Loucy (cell line): ENCODE results near the gene TCF15.

ENCODE experiments used
- H2AFZ ChIP-seq: fragments of 200-600 bp; sonication (generic); 2 replicates; pipeline ENCODE4 v1.6.0; 2016; ENCODE audit warnings: antibody characterized with exemption, mild to moderate bottlenecking, low read length, moderate library complexity
- H3F3A ChIP-seq: fragments of 200-600 bp; 2 replicates; pipeline ENCODE4 v1.6.0; 2016; ENCODE audit warnings: antibody characterized with exemption, low read depth, mild to moderate bottlenecking
- H3K27me3 ChIP-seq: fragments of 200-600 bp; sonication (generic); 2 replicates; pipeline ENCODE4 v1.6.1; 2014; ENCODE audit warnings: low read length, mild to moderate bottlenecking; ENCODE audit not compliant: insufficient read depth, poor library complexity, severe bottlenecking
- H3K36me3 ChIP-seq: fragments of 200-600 bp; sonication (generic); 2 replicates; pipeline ENCODE4 v1.6.1; 2016; ENCODE audit warnings: low read length; ENCODE audit not compliant: insufficient read depth
- H3K4me1 ChIP-seq: fragments of 200-600 bp; sonication (generic); 2 replicates; pipeline ENCODE4 v1.5.1; 2014; ENCODE audit warnings: low read length, mild to moderate bottlenecking; ENCODE audit not compliant: insufficient read depth, poor library complexity, severe bottlenecking
- H3K4me2 ChIP-seq: fragments of 200-600 bp; sonication (generic); 2 replicates; pipeline ENCODE4 v1.6.0; 2014; ENCODE audit warnings: antibody characterized with exemption, low read length, low read depth, mild to moderate bottlenecking; ENCODE audit not compliant: poor library complexity, severe bottlenecking
- H3K4me3 ChIP-seq: fragments of 200-600 bp; sonication (generic); 2 replicates; pipeline ENCODE4 v1.5.1; 2014; ENCODE audit warnings: low read length, mild to moderate bottlenecking, mixed read lengths; ENCODE audit not compliant: poor library complexity, severe bottlenecking
- H3K79me2 ChIP-seq: fragments of 200-600 bp; sonication (generic); 2 replicates; pipeline ENCODE4 v1.6.1; 2014; ENCODE audit warnings: low read length; ENCODE audit not compliant: insufficient read depth
- H3K9ac ChIP-seq: fragments of 200-600 bp; sonication (generic); 2 replicates; pipeline ENCODE4 v1.6.0; 2014; ENCODE audit warnings: mild to moderate bottlenecking, low read depth, low read length, moderate library complexity; ENCODE audit not compliant: poor library complexity, severe bottlenecking
- H3K9me2 ChIP-seq: fragments of 200-600 bp; sonication (generic); replicated peaks from 2 replicates; pipeline ENCODE4 v1.6.1; 2016; ENCODE audit warnings: low read depth, low read length, mixed read lengths
- H3K9me3 ChIP-seq: fragments of 200-600 bp; sonication (generic); 2 replicates; pipeline ENCODE4 v1.6.1; 2014; ENCODE audit warnings: mild to moderate bottlenecking, antibody characterized with exemption, low read length, low read depth; ENCODE audit not compliant: insufficient read depth
- H4K20me1 ChIP-seq: fragments of 200-600 bp; sonication (generic); 2 replicates; pipeline ENCODE4 v1.6.0; 2014; ENCODE audit warnings: antibody characterized with exemption, low read length, mild to moderate bottlenecking; ENCODE audit not compliant: insufficient read depth, poor library complexity, severe bottlenecking
- EZH2phosphoT487 ChIP-seq: fragments of 200-600 bp; IDR thresholded peaks from 2 replicates; pipeline ENCODE4 v1.6.1; 2018; ENCODE audit warnings: antibody characterized with exemption, mild to moderate bottlenecking, moderate library complexity, borderline replicate concordance
- TF ChIP-seq, protein P1 (sequence below): fragments of 200-600 bp; sonication (generic); conservative IDR thresholded peaks from 2 replicates; pipeline ENCODE4 v1.5.1; 2014; ENCODE audit warnings: mild to moderate bottlenecking, antibody characterized with exemption, low read length

TCF15 gene

DNA sequence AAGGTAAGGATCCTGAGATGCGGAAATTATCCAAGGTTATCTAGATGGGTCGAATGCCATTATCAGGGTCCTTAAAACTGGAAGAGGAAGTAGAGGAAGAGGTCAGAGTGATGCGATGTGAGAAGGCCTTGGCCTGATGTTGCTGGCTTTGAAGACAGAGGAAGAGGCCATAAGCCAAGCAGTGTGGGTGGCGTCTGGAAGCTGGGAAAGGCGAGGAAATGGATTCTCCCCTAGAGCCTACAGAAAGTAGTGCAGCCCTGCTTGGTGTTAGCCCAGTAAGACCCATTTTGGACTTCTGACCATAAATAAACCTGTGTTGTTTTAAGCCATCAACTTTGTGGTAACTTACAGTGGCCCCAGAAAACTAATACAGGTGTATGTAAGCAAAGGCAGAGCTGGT lies 40.8 kb upstream of the TCF15 start:
- Histone ChIP-seq H3K9me3 (no peaks in the 10 kb centered on the region), H3K4me1 (no peaks in the 10 kb centered on the region), H3K79me2 (no peaks in the 10 kb centered on the region), H3K36me3 (no peaks in the 10 kb centered on the region), H3K27me3 (no peaks in the 10 kb centered on the region), H3K9ac (no peak overlapping the region), H3K9me2 (no peaks in the 10 kb centered on the region), H3K4me2 (no peak overlapping the region), H3K4me3 (no peak overlapping the region), H3F3A (no peaks in the 10 kb centered on the region), H4K20me1 (no peaks in the 10 kb centered on the region), H2AFZ (no peak overlapping the region)
- no peak for TF ChIP-seq EZH2phosphoT487
- TF ChIP-seq, protein P1, sequence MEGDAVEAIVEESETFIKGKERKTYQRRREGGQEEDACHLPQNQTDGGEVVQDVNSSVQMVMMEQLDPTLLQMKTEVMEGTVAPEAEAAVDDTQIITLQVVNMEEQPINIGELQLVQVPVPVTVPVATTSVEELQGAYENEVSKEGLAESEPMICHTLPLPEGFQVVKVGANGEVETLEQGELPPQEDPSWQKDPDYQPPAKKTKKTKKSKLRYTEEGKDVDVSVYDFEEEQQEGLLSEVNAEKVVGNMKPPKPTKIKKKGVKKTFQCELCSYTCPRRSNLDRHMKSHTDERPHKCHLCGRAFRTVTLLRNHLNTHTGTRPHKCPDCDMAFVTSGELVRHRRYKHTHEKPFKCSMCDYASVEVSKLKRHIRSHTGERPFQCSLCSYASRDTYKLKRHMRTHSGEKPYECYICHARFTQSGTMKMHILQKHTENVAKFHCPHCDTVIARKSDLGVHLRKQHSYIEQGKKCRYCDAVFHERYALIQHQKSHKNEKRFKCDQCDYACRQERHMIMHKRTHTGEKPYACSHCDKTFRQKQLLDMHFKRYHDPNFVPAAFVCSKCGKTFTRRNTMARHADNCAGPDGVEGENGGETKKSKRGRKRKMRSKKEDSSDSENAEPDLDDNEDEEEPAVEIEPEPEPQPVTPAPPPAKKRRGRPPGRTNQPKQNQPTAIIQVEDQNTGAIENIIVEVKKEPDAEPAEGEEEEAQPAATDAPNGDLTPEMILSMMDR, result no peak; the same call in 1 of the 2 replicates

DNA sequence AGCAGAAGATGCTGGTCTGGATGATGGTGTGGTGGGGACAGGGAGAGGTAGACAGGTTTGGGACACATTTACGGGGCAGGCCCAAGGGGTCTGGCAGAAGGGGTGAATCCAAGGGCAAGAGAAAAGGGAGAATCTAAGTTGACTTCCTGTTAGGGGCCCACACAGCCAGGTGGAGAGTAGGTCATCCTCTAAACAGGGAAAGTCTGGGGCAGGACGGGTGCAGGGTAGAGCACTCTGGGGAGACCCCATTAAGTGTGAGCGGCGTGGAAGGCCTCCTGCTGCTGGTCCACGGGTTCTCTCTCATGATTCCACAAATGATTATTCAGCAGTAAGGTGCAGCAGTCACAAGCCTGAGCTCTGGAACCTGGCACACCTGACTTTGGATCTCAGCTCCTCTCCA lies 40.2 kb upstream of the TCF15 start:
- H4K20me1 ChIP-seq, result no peaks in the 10 kb centered on the region
- H3K4me3 ChIP-seq, result no peak overlapping the region
- no peaks in the 10 kb centered on the region for H3K36me3 ChIP-seq
- H3K9me2 ChIP-seq, result no peaks in the 10 kb centered on the region
- H3K27me3 ChIP-seq, result no peaks in the 10 kb centered on the region
- no peak overlapping the region for H3K4me2 ChIP-seq
- no peak overlapping the region for H2AFZ ChIP-seq
- H3F3A ChIP-seq, result no peaks in the 10 kb centered on the region
- no peaks in the 10 kb centered on the region for H3K9me3 ChIP-seq
- H3K9ac ChIP-seq, result no peak overlapping the region
- TF ChIP-seq, protein P1, result no peak
- no peak for TF ChIP-seq EZH2phosphoT487
- H3K4me1 ChIP-seq, result peaks cover 3% of the 10 kb centered on the region
- H3K79me2 ChIP-seq, result no peaks in the 10 kb centered on the region

DNA sequence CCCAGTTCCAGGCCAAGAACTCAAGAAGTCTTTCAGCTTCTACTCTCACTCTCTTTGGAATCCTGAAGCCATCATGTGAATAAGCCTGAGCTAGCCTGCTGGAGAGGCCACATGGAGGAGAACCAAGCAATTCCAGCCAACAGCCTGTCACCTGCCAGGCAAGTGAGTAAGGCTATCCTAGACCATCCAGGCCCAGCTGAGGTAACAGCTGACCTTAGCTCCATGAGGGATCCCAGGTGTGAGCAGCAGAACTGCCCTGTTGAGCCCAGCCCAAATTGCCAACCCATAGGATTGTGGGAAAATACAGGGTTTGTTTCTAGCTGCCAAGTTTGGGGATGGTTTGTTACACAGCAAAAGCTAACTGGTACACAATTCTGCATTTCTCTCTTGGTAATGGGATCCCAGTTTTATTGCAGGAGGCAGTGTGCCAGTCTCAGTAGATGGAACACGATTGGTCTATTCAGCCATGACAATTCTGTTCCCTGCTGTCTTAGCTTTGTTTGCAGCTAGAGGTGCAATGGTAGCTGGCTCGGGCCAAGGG lies 37.4 kb upstream of the TCF15 start:
- Histone ChIP-seq H3K79me2 (no peaks in the 10 kb centered on the region), H3K9me2 (no peaks in the 10 kb centered on the region), H3K4me3 (no peak overlapping the region), H3K9me3 (no peaks in the 10 kb centered on the region), H4K20me1 (no peaks in the 10 kb centered on the region), H3F3A (no peaks in the 10 kb centered on the region), H3K36me3 (no peaks in the 10 kb centered on the region), H3K4me2 (no peak overlapping the region), H3K9ac (no peak overlapping the region), H3K27me3 (no peaks in the 10 kb centered on the region), H3K4me1 (peaks cover 3% of the 10 kb centered on the region), H2AFZ (no peak overlapping the region)
- TF ChIP-seq, protein P1, result no peak
- no peak for TF ChIP-seq EZH2phosphoT487
